Measurements from ENCODE around the gene SPATA21. TPM values are rescaled to one million over a fixed set of nuclear protein-coding genes. Genes with fewer than 3 reads are reported as not detected.

The SPATA21 gene
- polyA plus RNA-seq, 3 donors: not detected

GRCh38 chr1:16430606-16431005 lies 6.6 kb downstream of the SPATA21 start:
- H2AFZ ChIP-seq (ENCODE audit: insufficient read depth, low read depth, low read length, poor library complexity, severe bottlenecking): no peak overlapping the region
- no peak for DNase-seq
- H3K36me3 Mint-ChIP-seq: no peaks in the 10 kb centered on the region
- no peaks in the 10 kb centered on the region for H3K79me2 ChIP-seq (ENCODE audit: insufficient read depth, low read length)
- H3K4me3 Mint-ChIP-seq: no peak overlapping the region
- WGBS (ENCODE audit: insufficient coverage): 100% methylated on average over 1 of the region's 3 CpGs
- no peak overlapping the region for H3K4me2 ChIP-seq (replicated peaks; ENCODE audit: extremely low read depth, low read length, poor library complexity, severe bottlenecking)
- no peak overlapping the region for H3K27ac Mint-ChIP-seq
- no peaks in the 10 kb centered on the region for H4K20me1 ChIP-seq (ENCODE audit: insufficient read depth, low read length)
- H3K4me3 ChIP-seq (replicated peaks in 1 of 3; ENCODE audit: low read depth in 2 of 3, low read length in 3 of 3): no peak overlapping the region
- H3K27me3 ChIP-seq (ENCODE audit: control insufficient read depth in 2 of 2, insufficient read depth in 2 of 2, low read length in 2 of 2): no peaks in the 10 kb centered on the region
- H3K27me3 Mint-ChIP-seq (ENCODE audit: low read depth in 3 of 3): peaks cover 0 to 1% (median 0%) of the 10 kb centered on the region in 3 donors
- TF ChIP-seq, protein P1, sequence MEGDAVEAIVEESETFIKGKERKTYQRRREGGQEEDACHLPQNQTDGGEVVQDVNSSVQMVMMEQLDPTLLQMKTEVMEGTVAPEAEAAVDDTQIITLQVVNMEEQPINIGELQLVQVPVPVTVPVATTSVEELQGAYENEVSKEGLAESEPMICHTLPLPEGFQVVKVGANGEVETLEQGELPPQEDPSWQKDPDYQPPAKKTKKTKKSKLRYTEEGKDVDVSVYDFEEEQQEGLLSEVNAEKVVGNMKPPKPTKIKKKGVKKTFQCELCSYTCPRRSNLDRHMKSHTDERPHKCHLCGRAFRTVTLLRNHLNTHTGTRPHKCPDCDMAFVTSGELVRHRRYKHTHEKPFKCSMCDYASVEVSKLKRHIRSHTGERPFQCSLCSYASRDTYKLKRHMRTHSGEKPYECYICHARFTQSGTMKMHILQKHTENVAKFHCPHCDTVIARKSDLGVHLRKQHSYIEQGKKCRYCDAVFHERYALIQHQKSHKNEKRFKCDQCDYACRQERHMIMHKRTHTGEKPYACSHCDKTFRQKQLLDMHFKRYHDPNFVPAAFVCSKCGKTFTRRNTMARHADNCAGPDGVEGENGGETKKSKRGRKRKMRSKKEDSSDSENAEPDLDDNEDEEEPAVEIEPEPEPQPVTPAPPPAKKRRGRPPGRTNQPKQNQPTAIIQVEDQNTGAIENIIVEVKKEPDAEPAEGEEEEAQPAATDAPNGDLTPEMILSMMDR (IDR thresholded peaks at IDR 0.05): no peak
- H3K9me3 ChIP-seq (replicated peaks in 1 of 2; ENCODE audit: control insufficient read depth in 1 of 2, insufficient read depth in 1 of 2, low read length in 2 of 2): no peaks in the 10 kb centered on the region
- peaks cover 14% of the 10 kb centered on the region for H3K4me1 Mint-ChIP-seq
- peaks cover 6 to 7% of the 10 kb centered on the region in 2 donors for H3K4me1 ChIP-seq (ENCODE audit: control insufficient read depth in 1 of 2, insufficient read depth in 2 of 2, low read length in 2 of 2)
- H3K27ac ChIP-seq (ENCODE audit: low read depth in 1 of 2, low read length in 2 of 2): no peak overlapping the region
- H3K9me3 Mint-ChIP-seq: peaks cover 0 to 5% (median 0%) of the 10 kb centered on the region in 7 donors
- no peaks in the 10 kb centered on the region for H3K36me3 ChIP-seq (replicated peaks in 1 of 2; ENCODE audit: control insufficient read depth in 1 of 2, insufficient read depth in 2 of 2, low read length in 2 of 2)
- intact Hi-C loops (cut with micrococcal nuclease): no loop called here
- H3K9ac ChIP-seq (ENCODE audit: insufficient read depth, low read length, poor library complexity, severe bottlenecking): no peak overlapping the region

DNA sequence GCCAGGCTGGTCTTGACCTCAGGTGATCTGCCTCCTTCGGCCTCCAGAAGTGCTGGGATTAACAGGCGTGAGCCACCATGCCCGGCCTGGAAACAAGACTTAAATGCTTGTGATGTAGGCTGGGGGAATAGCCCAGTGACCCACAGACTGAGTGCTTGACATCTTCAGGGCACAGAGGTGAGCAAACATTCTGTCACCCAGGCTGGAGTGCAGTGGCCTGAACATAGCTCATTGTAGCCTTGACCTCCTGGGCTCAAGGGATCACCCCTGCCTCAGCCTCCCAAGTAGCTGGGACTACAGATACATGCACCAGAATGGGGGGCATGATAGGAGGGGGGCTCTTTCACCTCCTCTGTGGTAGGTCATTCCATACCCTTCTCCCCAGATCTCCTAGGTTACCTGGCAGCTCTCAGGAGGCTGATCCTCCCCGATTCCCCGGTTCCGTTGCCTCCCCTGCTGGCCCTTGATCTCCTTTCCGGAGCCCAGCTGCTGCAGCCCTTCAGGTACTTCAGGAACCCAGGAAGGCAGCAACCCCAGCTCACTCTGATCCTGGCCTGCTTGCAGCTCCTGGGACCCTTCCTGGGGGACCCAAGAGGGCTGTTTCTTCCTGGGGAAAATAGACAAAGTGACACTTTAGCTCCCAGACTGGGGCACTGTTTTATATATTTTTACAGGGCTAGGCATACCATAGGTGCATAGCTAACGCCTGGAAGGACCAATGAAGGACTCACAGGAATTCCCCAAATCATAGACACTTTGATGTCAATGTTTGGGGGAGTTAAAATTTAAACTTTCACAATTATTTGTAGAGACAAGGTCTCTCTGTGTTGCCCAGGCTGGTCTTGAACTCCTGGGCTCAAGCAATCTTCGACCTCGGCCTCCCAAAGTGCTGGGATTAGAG lies 11.8 kb downstream of the SPATA21 start:
- Histone ChIP-seq H3K4me1 (ENCODE audit: control insufficient read depth in 1 of 2, insufficient read depth in 2 of 2, low read length in 2 of 2) (no peaks in the 10 kb centered on the region), H2AFZ (ENCODE audit: insufficient read depth, low read depth, low read length, poor library complexity, severe bottlenecking) (no peak overlapping the region), H3K79me2 (ENCODE audit: insufficient read depth, low read length) (no peaks in the 10 kb centered on the region), H3K27me3 (ENCODE audit: control insufficient read depth in 2 of 2, insufficient read depth in 2 of 2, low read length in 2 of 2) (no peaks in the 10 kb centered on the region), H3K4me2 (replicated peaks; ENCODE audit: extremely low read depth, low read length, poor library complexity, severe bottlenecking) (no peak overlapping the region), H4K20me1 (ENCODE audit: insufficient read depth, low read length) (no peaks in the 10 kb centered on the region), H3K9me3 (replicated peaks in 1 of 2; ENCODE audit: control insufficient read depth in 1 of 2, insufficient read depth in 1 of 2, low read length in 2 of 2) (no peaks in the 10 kb centered on the region), H3K27ac (ENCODE audit: low read depth in 1 of 2, low read length in 2 of 2) (no peak overlapping the region), H3K36me3 (replicated peaks in 1 of 2; ENCODE audit: control insufficient read depth in 1 of 2, insufficient read depth in 2 of 2, low read length in 2 of 2) (no peaks in the 10 kb centered on the region), H3K4me3 (replicated peaks in 1 of 3; ENCODE audit: low read depth in 2 of 3, low read length in 3 of 3) (no peak overlapping the region), H3K9ac (ENCODE audit: insufficient read depth, low read length, poor library complexity, severe bottlenecking) (no peak overlapping the region)
- peaks cover 0 to under 1% (median 0%) of the 10 kb centered on the region in 7 donors for H3K9me3 Mint-ChIP-seq
- DNase-seq: no peak
- H3K27ac Mint-ChIP-seq: no peak overlapping the region
- WGBS (ENCODE audit: insufficient coverage): 98% methylated on average over 5 of the region's 10 CpGs
- TF ChIP-seq, protein P1 (IDR thresholded peaks at IDR 0.05): no peak
- H3K36me3 Mint-ChIP-seq: no peaks in the 10 kb centered on the region
- peaks cover 9% of the 10 kb centered on the region for H3K4me1 Mint-ChIP-seq
- intact Hi-C loops (cut with micrococcal nuclease): no loop called here
- no peak overlapping the region for H3K4me3 Mint-ChIP-seq
- H3K27me3 Mint-ChIP-seq (ENCODE audit: low read depth in 3 of 3): peaks cover 0 to 4% (median 1%) of the 10 kb centered on the region in 3 donors

All from CD14-positive monocyte (primary cell).